ENCODE measurements around the gene PSMD1. TPM values are rescaled to one million over a fixed set of nuclear protein-coding genes. Genes with fewer than 3 reads are reported as not detected.

PSMD1 gene
- polyA plus RNA-seq, 1 experiment: 153 TPM

GRCh38 chr2:231047923-231048915 is 8.4 kb upstream of the PSMD1 start:
- ChIA-PET CTCF (interaction anchor here (1.9 to 2.9 kb wide), 2 partner anchors 10 to 18 kb away, joined by 4 to 8 read pairs; partner anchors contain the start of gene C2orf72), POLR2A (no interaction called here)
- no peak for DNase-seq (ENCODE audit: low read depth)
- H3K36me3 ChIP-seq (ENCODE audit: control insufficient read depth, insufficient read depth, low read length): no peaks in the 10 kb centered on the region
- no peak overlapping the region for H3K4me3 ChIP-seq (ENCODE audit: low read depth, low read length)
- peaks cover 13% of the 10 kb centered on the region for H3K27me3 ChIP-seq (ENCODE audit: control insufficient read depth, insufficient read depth, low read length)
- no peak for TF ChIP-seq CTCF (IDR thresholded peaks at IDR 0.05; ENCODE audit: insufficient read depth, low read depth, low read length)

GRCh38 chr2:231049286-231050017 is 7.2 kb upstream of the PSMD1 start:
- no peak for DNase-seq (ENCODE audit: low read depth)
- H3K4me3 ChIP-seq (ENCODE audit: low read depth, low read length): no peak overlapping the region
- POLR2A ChIA-PET: no interaction called here
- H3K27me3 ChIP-seq (ENCODE audit: control insufficient read depth, insufficient read depth, low read length): peaks cover 13% of the 10 kb centered on the region
- CTCF ChIA-PET: interaction anchor here (1.9 to 2.9 kb wide), 2 partner anchors 11 to 19 kb away, joined by 4 to 8 read pairs; partner anchors contain the start of gene C2orf72
- H3K36me3 ChIP-seq (ENCODE audit: control insufficient read depth, insufficient read depth, low read length): no peaks in the 10 kb centered on the region
- no peak for TF ChIP-seq CTCF (IDR thresholded peaks at IDR 0.05; ENCODE audit: insufficient read depth, low read depth, low read length)

- TF ChIP-seq CTCF (IDR thresholded peaks at IDR 0.05; ENCODE audit: insufficient read depth, low read depth, low read length): no peak
- ChIA-PET POLR2A (no interaction called here), CTCF (interaction anchor here (1.1 to 2.9 kb wide), 3 partner anchors 12 to 23 kb away, joined by 4 to 8 read pairs (median 4); partner anchors contain the start of gene C2orf72)
Measured at GRCh38 chr2:231050018-231050901, 6.4 kb upstream of the PSMD1 start.

GRCh38 chr2:231051116-231051515 is 5.6 kb upstream of the PSMD1 start:
- TF ChIP-seq CTCF (IDR thresholded peaks at IDR 0.05; ENCODE audit: insufficient read depth, low read depth, low read length): no peak
- CTCF ChIA-PET: interaction anchor here (1.1 to 2.9 kb wide), 2 partner anchors 13 to 24 kb away, joined by 4 to 8 read pairs; partner anchors contain the start of gene C2orf72
- POLR2A ChIA-PET: no interaction called here
- H3K36me3 ChIP-seq (ENCODE audit: control insufficient read depth, insufficient read depth, low read length): no peaks in the 10 kb centered on the region
- H3K27me3 ChIP-seq (ENCODE audit: control insufficient read depth, insufficient read depth, low read length): peaks cover 13% of the 10 kb centered on the region
- DNase-seq (ENCODE audit: low read depth): no peak
- no peak overlapping the region for H3K4me3 ChIP-seq (ENCODE audit: low read depth, low read length)

More at GRCh38 chr2:231050018-231050901, 6.4 kb upstream of the PSMD1 start:
- Histone ChIP-seq H3K36me3 (ENCODE audit: control insufficient read depth, insufficient read depth, low read length) (no peaks in the 10 kb centered on the region), H3K4me3 (ENCODE audit: low read depth, low read length) (no peak overlapping the region), H3K27me3 (ENCODE audit: control insufficient read depth, insufficient read depth, low read length) (peaks cover 13% of the 10 kb centered on the region)
- DNase-seq (ENCODE audit: low read depth): no peak
